ENCODE measurements around the gene MYBBP1A. TPM values are rescaled to one million over a fixed set of nuclear protein-coding genes. Genes with fewer than 3 reads are reported as not detected.

The MYBBP1A gene
- total RNA-seq, 6 experiments from 2014 or later: 16.3 to 32.0 (median 23.7) TPM

DNA sequence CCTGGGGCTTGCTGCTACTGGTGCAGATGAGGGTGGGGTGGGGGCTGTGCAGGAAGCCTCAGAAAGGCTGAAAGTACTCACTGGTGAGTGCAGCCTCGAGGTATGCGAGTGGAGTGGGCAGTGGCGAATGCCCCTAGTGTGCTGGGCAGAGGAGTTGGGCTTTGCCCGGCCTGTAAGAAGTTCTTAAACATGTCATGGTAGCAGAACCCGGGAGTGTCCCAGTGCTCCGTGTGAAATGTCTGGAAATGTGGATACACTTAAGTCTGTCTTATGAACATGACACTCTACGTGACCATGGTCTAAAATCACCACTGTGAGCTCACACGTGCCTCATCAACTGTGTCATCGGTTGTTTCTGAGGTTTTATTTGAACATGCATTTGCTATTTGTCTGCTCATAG, 30.9 kb upstream of the MYBBP1A start:
- no peak for TF ChIP-seq POLR2A (IDR thresholded peaks at IDR 0.05)
- TF ChIP-seq, protein P1, sequence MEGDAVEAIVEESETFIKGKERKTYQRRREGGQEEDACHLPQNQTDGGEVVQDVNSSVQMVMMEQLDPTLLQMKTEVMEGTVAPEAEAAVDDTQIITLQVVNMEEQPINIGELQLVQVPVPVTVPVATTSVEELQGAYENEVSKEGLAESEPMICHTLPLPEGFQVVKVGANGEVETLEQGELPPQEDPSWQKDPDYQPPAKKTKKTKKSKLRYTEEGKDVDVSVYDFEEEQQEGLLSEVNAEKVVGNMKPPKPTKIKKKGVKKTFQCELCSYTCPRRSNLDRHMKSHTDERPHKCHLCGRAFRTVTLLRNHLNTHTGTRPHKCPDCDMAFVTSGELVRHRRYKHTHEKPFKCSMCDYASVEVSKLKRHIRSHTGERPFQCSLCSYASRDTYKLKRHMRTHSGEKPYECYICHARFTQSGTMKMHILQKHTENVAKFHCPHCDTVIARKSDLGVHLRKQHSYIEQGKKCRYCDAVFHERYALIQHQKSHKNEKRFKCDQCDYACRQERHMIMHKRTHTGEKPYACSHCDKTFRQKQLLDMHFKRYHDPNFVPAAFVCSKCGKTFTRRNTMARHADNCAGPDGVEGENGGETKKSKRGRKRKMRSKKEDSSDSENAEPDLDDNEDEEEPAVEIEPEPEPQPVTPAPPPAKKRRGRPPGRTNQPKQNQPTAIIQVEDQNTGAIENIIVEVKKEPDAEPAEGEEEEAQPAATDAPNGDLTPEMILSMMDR (IDR thresholded peaks at IDR 0.05): no peak
- DNase-seq (no peak), ATAC-seq (no peak)
- H3K4me1 ChIP-seq: peaks cover 0 to 10% (median 3%) of the 10 kb centered on the region in 4 donors
- WGBS (ENCODE audit: insufficient coverage, low coverage, low lambda C conversion rate, missing lambda C conversion rate): 86% methylated on average over 5 of the region's 9 CpGs
- H3K36me3 ChIP-seq: no peaks in the 10 kb centered on the region
- intact Hi-C loops (cut with DNase I): no loop called here
- H3K27ac ChIP-seq: no peak overlapping the region
- H3K27me3 ChIP-seq: peaks cover 6 to 7% of the 10 kb centered on the region in 2 donors
- no peak overlapping the region for H3K4me3 ChIP-seq
- H3K9me3 ChIP-seq: no peaks in the 10 kb centered on the region

DNA sequence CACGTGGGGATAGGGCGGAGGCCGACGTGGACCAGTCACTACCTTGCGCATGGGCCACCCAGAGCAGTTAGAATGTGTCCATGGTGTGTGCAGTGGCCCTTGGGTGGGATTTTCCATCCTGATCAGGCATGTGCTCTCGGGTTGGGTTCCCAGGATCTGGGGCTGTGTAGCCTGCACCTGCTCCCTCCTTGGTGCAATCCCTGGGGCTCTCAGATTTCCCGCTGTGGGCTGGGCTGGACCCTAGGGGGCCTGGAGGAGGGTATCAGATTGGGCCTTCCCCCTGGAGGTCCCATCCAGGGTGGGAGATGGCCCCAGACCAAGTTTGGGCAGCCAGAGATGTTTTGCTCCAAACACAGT, 30.4 kb upstream of the MYBBP1A start:
- DNase-seq (no peak), ATAC-seq (no peak)
- no peak overlapping the region for H3K4me3 ChIP-seq
- peaks cover 0 to 10% (median 3%) of the 10 kb centered on the region in 4 donors for H3K4me1 ChIP-seq
- no CpG with 5 or more reads among the region's 7 CpGs for WGBS (ENCODE audit: insufficient coverage, low coverage, low lambda C conversion rate, missing lambda C conversion rate)
- intact Hi-C loops (cut with DNase I): no loop called here
- no peaks in the 10 kb centered on the region for H3K9me3 ChIP-seq
- no peaks in the 10 kb centered on the region for H3K36me3 ChIP-seq
- H3K27ac ChIP-seq: no peak overlapping the region
- H3K27me3 ChIP-seq: peaks cover 6 to 7% of the 10 kb centered on the region in 2 donors
- TF ChIP-seq POLR2A (IDR thresholded peaks at IDR 0.05): no peak
- TF ChIP-seq, protein P1 (IDR thresholded peaks at IDR 0.05): no peak

DNA sequence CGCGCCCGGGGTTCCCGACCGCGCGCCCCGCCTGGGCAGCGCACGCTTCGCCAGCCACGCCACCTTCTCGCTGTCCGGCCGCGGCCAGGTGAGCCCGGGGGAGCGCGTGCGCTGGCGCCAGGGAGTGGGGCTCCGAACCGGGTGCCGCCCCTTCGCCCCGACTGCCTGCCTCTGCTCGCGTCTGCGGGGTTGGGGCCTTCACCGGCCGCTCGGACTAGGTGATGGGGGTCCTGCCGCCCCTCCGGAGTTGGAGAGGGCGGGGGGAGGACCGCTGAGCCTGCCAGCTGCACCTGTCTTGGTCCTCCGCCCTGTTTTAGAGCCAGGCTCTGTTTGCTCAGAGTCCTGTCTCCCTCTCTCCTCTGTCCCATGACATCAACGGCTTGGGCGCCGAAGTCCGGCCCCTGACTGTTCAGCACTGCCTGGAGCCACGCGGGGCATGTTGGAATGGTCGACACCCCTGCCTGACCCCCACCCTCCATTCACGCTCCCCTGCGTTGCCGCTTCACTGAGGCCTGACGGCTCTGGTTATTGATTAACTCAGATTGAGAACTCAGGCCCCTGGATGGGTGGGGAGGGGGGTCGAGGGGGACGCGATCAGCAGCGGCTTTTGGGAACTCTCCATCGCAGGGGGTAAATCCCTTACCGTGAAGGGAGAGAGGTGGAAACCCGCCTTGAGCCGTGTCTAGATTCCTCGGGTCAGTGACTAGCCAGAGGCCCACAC, 29.9 kb upstream of the MYBBP1A start:
- intact Hi-C loops (cut with DNase I): no loop called here
- Histone ChIP-seq H3K36me3 (no peaks in the 10 kb centered on the region), H3K9me3 (no peaks in the 10 kb centered on the region), H3K27me3 (peaks cover 6 to 7% of the 10 kb centered on the region in 2 donors), H3K4me3 (no peak overlapping the region), H3K27ac (no peak overlapping the region), H3K4me1 (peaks cover 0 to 10% (median 3%) of the 10 kb centered on the region in 4 donors)
- no peak for ATAC-seq
- DNase-seq: no peak
- TF ChIP-seq POLR2A (IDR thresholded peaks at IDR 0.05): no peak
- TF ChIP-seq, protein P1 (IDR thresholded peaks at IDR 0.05): no peak
- 34% methylated on average over 11 of the region's 57 CpGs for WGBS (ENCODE audit: insufficient coverage, low coverage, low lambda C conversion rate, missing lambda C conversion rate)

DNA sequence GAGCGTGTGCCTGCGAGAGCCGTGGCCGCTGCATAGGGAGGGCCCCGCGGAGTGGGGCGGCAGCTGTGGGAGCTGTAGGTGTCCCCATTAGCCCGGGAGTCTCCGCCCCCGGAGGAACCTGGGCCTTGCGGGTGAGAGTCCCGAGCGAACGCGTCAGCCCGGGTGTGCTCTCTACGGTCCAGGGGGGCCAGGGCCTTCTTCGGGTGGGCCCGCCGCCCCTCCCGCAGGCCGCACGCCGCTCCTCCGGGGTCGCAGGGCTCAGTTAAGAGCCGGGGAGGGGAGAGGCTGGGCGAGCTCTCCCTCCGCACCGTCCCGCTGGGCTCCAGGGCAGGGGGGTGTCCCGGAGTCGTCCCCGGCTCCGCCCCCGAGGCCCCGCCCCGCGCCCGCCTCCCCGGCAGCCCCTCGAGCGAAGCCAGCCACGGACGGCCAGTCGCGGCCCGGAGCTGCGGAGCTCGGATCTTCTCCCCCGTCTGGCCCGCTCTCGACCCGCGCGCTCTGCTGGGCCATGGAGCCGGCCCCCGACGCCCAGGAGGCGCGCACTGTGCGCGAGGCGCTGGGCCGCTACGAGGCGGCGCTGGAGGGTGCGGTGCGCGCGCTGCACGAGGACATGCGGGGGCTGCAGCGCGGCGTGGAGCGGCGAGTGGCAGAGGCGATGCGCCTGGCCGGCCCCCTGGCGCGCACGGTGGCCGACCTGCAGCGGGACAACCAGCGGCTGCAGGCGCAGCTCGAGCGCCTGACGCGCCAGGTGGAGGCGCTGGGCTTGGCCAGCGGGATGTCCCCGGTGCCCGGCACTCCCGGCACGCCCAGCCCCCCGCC, 29.1 kb upstream of the MYBBP1A start, which contains the start of gene SMTNL2:
SMTNL2 (plus strand) TSS at position 429 of the 816 bp plus-strand sequence; CDS start at position 506, 77 bp downstream.
- H3K4me3 ChIP-seq: peak within 1 kb of the TSS; percentile 21 to 36 (median 33)
- no peak within 1 kb of the TSS for H3K27ac ChIP-seq
- no peak for TF ChIP-seq POLR2A (IDR thresholded peaks at IDR 0.05)
- TF ChIP-seq, protein P1 (IDR thresholded peaks at IDR 0.05): no peak
- intact Hi-C loops (cut with DNase I): no loop called here
- no peaks in the 10 kb centered on the region for H3K36me3 ChIP-seq
- ATAC-seq (peak; percentile 5 to 41 (median 14)), DNase-seq (no peak)
- peaks cover 0 to 10% (median 3%) of the 10 kb centered on the region in 4 donors for H3K4me1 ChIP-seq
- WGBS (ENCODE audit: insufficient coverage, low coverage, low lambda C conversion rate, missing lambda C conversion rate): 5% methylated on average over 8 of the region's 100 CpGs
- H3K9me3 ChIP-seq: no peaks in the 10 kb centered on the region
- H3K27me3 ChIP-seq: peaks cover 6 to 7% of the 10 kb centered on the region in 2 donors
